Measurements from ENCODE around the gene CNTN5.

CNTN5 gene

GRCh38 chr11:100177651-100178050 lies 1156.9 kb downstream of the CNTN5 start:
- DNase-seq (ENCODE audit: insufficient read length, low spot score): no peak
- FAIRE-seq: no peak
- no peak for TF ChIP-seq CTCF (IDR thresholded peaks at IDR 0.05; ENCODE audit: insufficient read depth, missing control alignments)

GRCh38 chr11:100182350-100182749 lies 1161.6 kb downstream of the CNTN5 start:
- TF ChIP-seq CTCF (IDR thresholded peaks at IDR 0.05; ENCODE audit: insufficient read depth, missing control alignments): no peak
- DNase-seq (ENCODE audit: insufficient read length, low spot score) (no peak), FAIRE-seq (no peak)

- TF ChIP-seq CTCF (IDR thresholded peaks at IDR 0.05; ENCODE audit: insufficient read depth, missing control alignments): no peak
- DNase-seq (ENCODE audit: insufficient read length, low spot score): no peak
- no peak for FAIRE-seq
Observed at GRCh38 chr11:100182927-100183326, 1162.2 kb downstream of the CNTN5 start.

GRCh38 chr11:100185588-100185987 lies 1164.8 kb downstream of the CNTN5 start:
- no peak for TF ChIP-seq CTCF (IDR thresholded peaks at IDR 0.05; ENCODE audit: insufficient read depth, missing control alignments)
- DNase-seq (ENCODE audit: insufficient read length, low spot score) (no peak), FAIRE-seq (no peak)

- no peak for FAIRE-seq
- no peak for TF ChIP-seq CTCF (IDR thresholded peaks at IDR 0.05; ENCODE audit: insufficient read depth, missing control alignments)
Observed at GRCh38 chr11:100188137-100188783, 1167.5 kb downstream of the CNTN5 start.

GRCh38 chr11:100190395-100190794 lies 1169.6 kb downstream of the CNTN5 start:
- DNase-seq (ENCODE audit: insufficient read length, low spot score): no peak
- FAIRE-seq: no peak
- TF ChIP-seq CTCF (IDR thresholded peaks at IDR 0.05; ENCODE audit: insufficient read depth, missing control alignments): no peak

More at GRCh38 chr11:100188137-100188783, 1167.5 kb downstream of the CNTN5 start:
- no peak for DNase-seq (ENCODE audit: insufficient read length, low spot score)

- no peak for TF ChIP-seq CTCF (IDR thresholded peaks at IDR 0.05; ENCODE audit: insufficient read depth, missing control alignments)
- DNase-seq (ENCODE audit: insufficient read length, low spot score) (no peak), FAIRE-seq (no peak)
Observed at GRCh38 chr11:100192181-100192580, 1171.4 kb downstream of the CNTN5 start.
